LNCAP (cell line): Measurements from ENCODE around the gene CNTNAP2.

Experiments
- TF ChIP-seq, protein P1 (sequence below): fragments of 450-650 bp; IDR thresholded peaks from 2 replicates; pipeline ENCODE4 v1.5.1; 2017; ENCODE audit warnings: mild to moderate bottlenecking

Gene CNTNAP2

DNA sequence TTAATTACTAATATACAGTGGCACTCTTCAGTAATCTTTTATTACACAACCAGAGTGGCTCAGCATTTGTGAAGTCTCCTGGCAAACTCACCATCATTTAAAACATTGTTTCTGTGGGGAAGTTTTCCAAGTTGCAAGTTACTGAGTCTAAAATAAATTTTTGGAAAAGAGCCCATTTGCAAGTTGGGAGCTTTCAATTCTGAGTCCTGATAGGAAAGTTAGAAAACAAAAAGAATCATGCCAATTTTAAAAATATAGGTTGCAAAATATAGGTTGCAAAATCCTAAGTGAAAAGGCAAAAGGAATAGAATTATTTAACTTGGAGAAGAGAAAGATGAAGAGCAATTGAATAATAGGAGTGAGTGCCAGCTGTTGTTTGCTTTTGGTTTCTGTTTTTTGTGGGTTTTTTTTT is 2095.1 kb downstream of the CNTNAP2 start:
- TF ChIP-seq, protein P1, sequence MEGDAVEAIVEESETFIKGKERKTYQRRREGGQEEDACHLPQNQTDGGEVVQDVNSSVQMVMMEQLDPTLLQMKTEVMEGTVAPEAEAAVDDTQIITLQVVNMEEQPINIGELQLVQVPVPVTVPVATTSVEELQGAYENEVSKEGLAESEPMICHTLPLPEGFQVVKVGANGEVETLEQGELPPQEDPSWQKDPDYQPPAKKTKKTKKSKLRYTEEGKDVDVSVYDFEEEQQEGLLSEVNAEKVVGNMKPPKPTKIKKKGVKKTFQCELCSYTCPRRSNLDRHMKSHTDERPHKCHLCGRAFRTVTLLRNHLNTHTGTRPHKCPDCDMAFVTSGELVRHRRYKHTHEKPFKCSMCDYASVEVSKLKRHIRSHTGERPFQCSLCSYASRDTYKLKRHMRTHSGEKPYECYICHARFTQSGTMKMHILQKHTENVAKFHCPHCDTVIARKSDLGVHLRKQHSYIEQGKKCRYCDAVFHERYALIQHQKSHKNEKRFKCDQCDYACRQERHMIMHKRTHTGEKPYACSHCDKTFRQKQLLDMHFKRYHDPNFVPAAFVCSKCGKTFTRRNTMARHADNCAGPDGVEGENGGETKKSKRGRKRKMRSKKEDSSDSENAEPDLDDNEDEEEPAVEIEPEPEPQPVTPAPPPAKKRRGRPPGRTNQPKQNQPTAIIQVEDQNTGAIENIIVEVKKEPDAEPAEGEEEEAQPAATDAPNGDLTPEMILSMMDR = no peak

DNA sequence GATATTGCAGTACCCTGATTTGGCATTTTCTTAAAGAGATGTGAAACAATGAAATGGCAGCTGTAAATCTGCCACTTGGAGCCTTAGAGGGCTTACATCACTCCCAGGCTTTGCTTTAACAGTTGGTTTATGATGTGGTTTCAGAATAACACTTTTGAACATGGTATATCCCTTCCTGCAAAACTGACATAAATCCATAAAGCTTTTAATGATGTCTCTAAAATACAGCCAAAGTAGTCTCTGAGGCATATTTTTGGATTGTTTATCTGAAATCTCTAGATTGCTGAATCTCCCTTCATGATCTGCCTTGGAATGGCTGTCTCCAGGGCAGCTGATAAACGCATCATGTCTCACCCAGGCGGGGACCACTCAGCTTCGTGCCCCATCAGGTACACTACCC is 2096.1 kb downstream of the CNTNAP2 start:
- TF ChIP-seq, protein P1 = no peak

DNA sequence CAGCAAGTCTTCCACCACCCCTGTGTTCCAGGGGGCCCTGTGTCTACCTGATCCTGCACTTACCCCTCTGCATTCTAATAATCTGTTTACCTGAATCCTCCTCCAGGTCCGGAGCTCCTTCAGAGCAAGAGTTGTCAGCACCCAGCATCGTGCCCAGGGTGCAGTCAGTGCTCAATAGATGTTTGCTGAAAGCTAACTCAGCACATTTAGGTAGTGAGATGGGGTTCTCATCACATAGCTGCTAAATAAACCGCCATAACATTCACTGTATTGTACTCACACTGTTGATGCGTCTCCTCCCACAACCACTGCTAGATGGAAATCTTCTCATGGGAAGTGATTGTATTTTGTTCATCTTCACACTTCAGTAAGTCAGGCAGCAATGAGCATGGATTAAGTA is 2097.5 kb downstream of the CNTNAP2 start:
- TF ChIP-seq, protein P1 = no peak

DNA sequence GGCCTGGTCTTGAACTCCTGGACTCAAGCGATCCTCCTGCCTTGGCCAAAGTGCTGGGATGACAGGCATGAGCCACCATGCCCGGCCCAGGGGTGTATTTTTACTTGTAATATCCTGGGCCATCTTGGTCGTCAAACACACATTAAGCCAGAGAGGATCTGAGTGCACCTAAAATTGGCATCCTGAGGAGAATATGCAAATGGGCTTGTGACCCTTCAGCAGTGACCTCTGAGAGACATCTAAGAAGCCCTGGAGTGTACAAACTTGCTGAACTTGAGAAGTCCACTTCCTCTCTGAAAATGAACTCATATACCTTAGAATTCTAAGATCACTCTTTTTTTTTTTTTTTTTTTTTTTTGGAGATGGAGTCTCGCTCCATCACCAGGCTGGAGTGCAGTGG is 2102.0 kb downstream of the CNTNAP2 start:
- TF ChIP-seq, protein P1 = no peak

DNA sequence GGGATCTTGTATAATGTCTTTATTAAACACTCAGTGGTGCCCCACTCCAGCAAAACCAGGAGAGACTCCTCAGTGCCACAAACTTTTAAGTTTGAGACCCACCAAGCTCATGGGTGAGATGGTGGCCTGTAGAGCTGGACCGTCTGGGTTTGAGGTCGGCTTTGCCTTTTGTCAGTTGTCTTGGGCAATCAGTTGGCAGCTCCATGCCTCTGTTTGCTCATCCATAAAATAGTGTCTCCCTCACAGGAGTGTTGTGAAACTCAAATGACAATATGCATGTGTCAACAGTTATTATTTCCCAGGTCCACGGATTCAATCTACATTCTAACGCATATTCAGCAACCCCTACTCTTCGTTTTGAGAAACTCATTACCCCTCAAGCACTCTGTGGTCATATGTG is 2106.1 kb downstream of the CNTNAP2 start:
- TF ChIP-seq, protein P1 = no peak

DNA sequence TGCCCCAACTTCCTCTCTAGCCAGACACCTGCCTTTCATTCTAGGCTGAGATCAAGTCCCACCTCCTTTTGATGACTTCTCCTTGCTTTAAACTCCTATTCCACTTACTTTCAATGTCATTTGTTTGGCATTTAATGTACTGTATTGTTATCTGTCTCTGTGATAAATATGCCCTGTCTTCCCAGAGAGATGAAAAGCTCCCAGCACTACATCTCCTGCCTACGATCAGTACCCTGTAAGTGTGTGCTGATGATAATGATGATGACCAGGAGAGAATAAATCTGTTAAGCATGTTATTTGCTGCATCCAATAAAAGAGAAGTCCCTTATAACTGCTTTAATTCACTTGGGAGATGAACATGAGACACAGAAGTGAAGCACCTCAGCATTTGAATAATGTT is 2106.6 kb downstream of the CNTNAP2 start:
- TF ChIP-seq, protein P1 = no peak

DNA sequence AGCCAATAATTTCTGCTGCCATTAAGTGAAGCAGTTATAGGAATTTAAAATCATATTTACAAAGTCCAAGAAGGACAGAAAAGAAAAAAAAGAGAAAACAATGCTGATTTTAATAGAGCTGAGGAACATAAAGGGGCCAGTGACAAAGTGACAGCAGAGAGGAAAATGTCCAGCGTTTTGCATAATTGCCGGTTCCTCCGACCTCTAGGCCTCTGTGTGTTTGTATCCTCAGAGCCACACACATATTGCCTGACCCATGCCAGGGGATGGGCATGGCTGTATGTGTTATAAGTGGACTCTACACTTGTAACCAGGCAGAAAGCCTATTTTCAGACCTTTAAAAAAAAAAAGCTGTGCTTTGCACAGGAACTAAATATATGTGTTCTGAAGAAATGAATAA is 2107.1 kb downstream of the CNTNAP2 start:
- TF ChIP-seq, protein P1 = no peak

DNA sequence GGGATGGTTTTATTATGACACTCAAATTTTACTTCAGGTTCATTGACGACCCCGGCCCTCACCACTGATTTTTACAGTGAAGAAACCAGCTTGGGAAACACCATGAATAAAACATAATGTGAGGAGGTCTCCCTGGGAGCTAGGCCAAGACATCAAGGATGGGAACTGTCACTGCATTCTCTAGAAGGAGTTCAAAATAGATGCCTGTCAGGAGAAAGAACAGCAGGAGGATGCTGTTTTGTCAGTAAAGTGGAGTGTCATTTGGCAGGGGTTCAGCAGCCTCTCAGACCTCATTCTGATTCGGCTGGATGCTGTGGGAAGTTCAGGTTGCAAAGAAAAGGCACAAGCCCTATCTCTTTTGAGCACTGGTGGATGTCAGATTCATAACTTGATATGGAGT is 2113.7 kb downstream of the CNTNAP2 start:
- TF ChIP-seq, protein P1 = no peak
